HUES64 (cell line): ENCODE data around the gene ANKRD42.
"Not testable (repeated sequence)": the region's sequence is repeated elsewhere in the genome, so short reads cannot be mapped to it uniquely, and the experiment has no call there.

Source experiments
- H3K27ac ChIP-seq: 2 replicates; pipeline ENCODE4 v1.7.0; 2013; ENCODE audit warnings: low read depth, low read length, inconsistent platforms
- H3K27me3 ChIP-seq: 2 replicates; pipeline ENCODE4 v1.6.1; 2013; ENCODE audit warnings: mild to moderate bottlenecking, low read length; ENCODE audit not compliant: insufficient read depth
- H3K36me3 ChIP-seq: 2 replicates; pipeline ENCODE4 v1.6.1; 2013; ENCODE audit warnings: mild to moderate bottlenecking, low read length; ENCODE audit not compliant: insufficient read depth
- H3K4me1 ChIP-seq: 2 replicates; pipeline ENCODE4 v1.6.1; 2013; ENCODE audit warnings: mild to moderate bottlenecking, low read length, moderate library complexity; ENCODE audit not compliant: insufficient read depth
- H3K4me3 ChIP-seq: 2 replicates; pipeline ENCODE4 v1.5.1; 2013; ENCODE audit warnings: mild to moderate bottlenecking, low read length, moderate library complexity
- H3K9ac ChIP-seq: 2 replicates; pipeline ENCODE4 v1.6.1; 2013; ENCODE audit warnings: mild to moderate bottlenecking, low read depth, low read length
- H3K9me3 ChIP-seq: 2 replicates; pipeline ENCODE4 v1.6.1; 2013; ENCODE audit warnings: low read depth, low read length; ENCODE audit not compliant: insufficient read depth
- WGBS: fragments of 150-250, 120-280 bp; methylation state at CpG from one replicate; pipeline ENCODE4 v1.1.7; 2013; ENCODE audit warnings: missing lambda C conversion rate; 5-methylcytosine and 5-hydroxymethylcytosine counted together

ANKRD42 gene

DNA sequence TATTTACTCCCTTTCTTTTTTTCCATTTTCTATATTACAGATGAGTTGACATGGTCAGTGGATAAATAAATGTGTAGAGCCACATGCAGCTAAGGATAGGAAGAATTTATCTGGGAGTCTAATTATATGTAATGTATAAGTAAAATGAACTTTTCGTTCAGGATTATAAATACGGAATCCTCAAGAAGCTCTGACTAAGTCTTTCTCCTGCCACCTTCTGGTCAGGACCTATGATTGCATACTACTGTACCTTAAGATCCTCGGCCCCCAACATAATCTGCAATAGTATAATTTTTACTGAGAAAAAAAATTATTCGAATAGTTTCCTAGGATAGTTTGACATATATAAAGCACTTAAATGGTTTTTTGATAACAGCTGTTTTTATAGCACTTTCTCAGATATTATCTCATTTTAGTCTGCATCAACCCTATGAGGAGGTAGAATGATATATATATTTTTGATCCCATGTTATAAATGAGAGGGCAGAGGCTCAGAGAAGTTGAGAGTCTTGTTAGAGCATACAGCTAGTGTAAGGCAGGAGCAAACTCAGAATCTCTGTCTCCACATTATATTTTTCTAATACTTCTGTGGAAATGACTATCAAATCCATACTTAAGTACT, 56.6 kb downstream of the ANKRD42 start:
- 49% methylated on average over 2 of the region's 4 CpGs for WGBS
- H3K9me3 ChIP-seq, result no peaks in the 10 kb centered on the region
- no peaks in the 10 kb centered on the region for H3K36me3 ChIP-seq
- H3K9ac ChIP-seq, result no peak overlapping the region
- H3K27ac ChIP-seq, result no peak overlapping the region
- no peaks in the 10 kb centered on the region for H3K27me3 ChIP-seq
- H3K4me1 ChIP-seq, result no peaks in the 10 kb centered on the region
- H3K4me3 ChIP-seq, result no peak overlapping the region

DNA sequence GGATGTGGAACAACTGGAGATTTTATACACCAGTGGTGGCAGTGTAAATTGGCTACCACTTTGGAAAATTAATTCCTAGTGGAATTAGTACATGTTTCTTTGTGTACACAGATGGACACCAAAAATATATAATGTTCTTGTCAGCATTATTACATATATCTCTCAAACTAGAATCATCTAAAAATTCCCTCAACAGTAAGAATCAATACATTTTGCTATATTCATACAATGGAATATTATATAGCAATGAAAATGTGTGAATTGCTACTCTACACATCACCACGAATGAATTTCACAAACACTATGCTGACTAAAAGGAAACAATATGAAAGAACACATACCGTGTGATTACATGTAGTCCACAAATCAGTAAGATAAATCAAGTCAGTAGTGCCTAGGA, 58.8 kb downstream of the ANKRD42 start:
- H3K27ac ChIP-seq, result no peak overlapping the region
- H3K4me3 ChIP-seq, result no peak overlapping the region
- 89% methylated on average over 2 of the region's 2 CpGs for WGBS
- H3K4me1 ChIP-seq, result no peaks in the 10 kb centered on the region
- no peaks in the 10 kb centered on the region for H3K9me3 ChIP-seq
- no peak overlapping the region for H3K9ac ChIP-seq
- peaks cover under 1% of the 10 kb centered on the region; the same call in 1 of the 2 replicates for H3K36me3 ChIP-seq
- no peaks in the 10 kb centered on the region for H3K27me3 ChIP-seq

DNA sequence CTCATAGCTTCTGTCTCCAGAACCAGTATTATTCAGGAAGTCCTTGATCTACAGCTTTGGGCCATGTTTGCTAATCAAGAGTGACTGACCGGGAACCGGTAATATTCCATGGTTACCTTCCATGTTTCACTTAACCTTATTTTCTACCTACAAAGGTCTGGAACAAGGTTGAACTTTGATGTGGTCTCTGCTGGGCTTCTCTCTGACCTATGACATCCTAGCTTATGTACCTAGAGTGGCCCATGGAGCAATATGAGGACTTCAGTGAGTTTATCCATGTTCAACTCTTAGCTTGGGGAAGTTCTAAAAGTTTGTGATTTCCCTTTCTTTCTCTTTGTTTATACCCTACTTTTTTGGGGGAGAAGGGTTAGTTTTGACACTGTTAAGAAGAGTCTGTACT, 59.4 kb downstream of the ANKRD42 start:
- Histone ChIP-seq H3K9ac (no peak overlapping the region), H3K4me1 (no peaks in the 10 kb centered on the region), H3K4me3 (no peak overlapping the region), H3K9me3 (no peaks in the 10 kb centered on the region), H3K36me3 (peaks cover 7% of the 10 kb centered on the region), H3K27ac (no peak overlapping the region), H3K27me3 (no peaks in the 10 kb centered on the region)
- WGBS, result 96% methylated on average over 2 of the region's 2 CpGs

DNA sequence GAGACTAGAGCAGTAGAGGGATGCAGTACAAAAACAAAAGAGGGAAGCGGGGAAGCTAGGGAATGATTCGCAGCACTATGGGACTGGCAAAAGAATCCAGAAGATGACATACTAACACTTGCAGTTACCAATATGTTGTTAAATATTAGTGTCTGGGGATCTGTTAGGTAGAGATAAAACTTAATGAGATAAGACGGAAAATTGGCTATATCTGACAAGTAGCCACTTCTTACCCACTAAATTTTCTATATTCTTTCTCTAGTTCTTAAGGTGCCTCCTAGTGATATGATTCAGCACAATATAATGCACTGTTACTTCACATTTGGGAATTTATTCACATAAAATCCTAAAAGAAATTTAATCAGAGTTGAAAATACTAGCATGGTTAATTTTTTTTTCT, 61.9 kb downstream of the ANKRD42 start:
- H3K4me1 ChIP-seq, result no peaks in the 10 kb centered on the region
- H3K36me3 ChIP-seq, result peaks cover 22% of the 10 kb centered on the region
- no peaks in the 10 kb centered on the region for H3K9me3 ChIP-seq
- no peaks in the 10 kb centered on the region for H3K27me3 ChIP-seq
- no peak overlapping the region for H3K27ac ChIP-seq
- H3K4me3 ChIP-seq, result no peak overlapping the region
- 99% methylated on average over 3 of the region's 3 CpGs for WGBS
- no peak overlapping the region for H3K9ac ChIP-seq

GRCh38 chr11:83256602-83257340, 63.3 kb downstream of the ANKRD42 start:
- Histone ChIP-seq H3K9me3 (no peaks in the 10 kb centered on the region), H3K4me3 (no peak overlapping the region), H3K4me1 (no peaks in the 10 kb centered on the region), H3K27ac (no peak overlapping the region), H3K36me3 (peaks cover 34% of the 10 kb centered on the region), H3K9ac (no peak overlapping the region), H3K27me3 (no peaks in the 10 kb centered on the region)
- WGBS, result 93% methylated on average over 3 of the region's 3 CpGs

- Histone ChIP-seq H3K27me3 (no peaks in the 10 kb centered on the region), H3K4me1 (no peaks in the 10 kb centered on the region), H3K9me3 (no peaks in the 10 kb centered on the region), H3K36me3 (peaks cover 44% of the 10 kb centered on the region), H3K4me3 (no peak overlapping the region), H3K27ac (no peak overlapping the region), H3K9ac (no peak overlapping the region)
- 96% methylated on average over 3 of the region's 3 CpGs for WGBS
Observed at GRCh38 chr11:83257761-83258168, 64.3 kb downstream of the ANKRD42 start.

GRCh38 chr11:83259559-83259958, 66.0 kb downstream of the ANKRD42 start:
- Histone ChIP-seq H3K36me3 (peaks cover 61% of the 10 kb centered on the region), H3K4me3 (no peak overlapping the region), H3K4me1 (no peaks in the 10 kb centered on the region), H3K27me3 (no peaks in the 10 kb centered on the region), H3K27ac (no peak overlapping the region), H3K9me3 (no peaks in the 10 kb centered on the region), H3K9ac (no peak overlapping the region)
- 100% methylated on average over 1 of the region's 1 CpG for WGBS

GRCh38 chr11:83265331-83265730, 71.8 kb downstream of the ANKRD42 start:
- WGBS, result no CpG with 5 or more reads among the region's 1 CpG
- Histone ChIP-seq H3K9me3 (no peaks in the 10 kb centered on the region), H3K27me3 (no peaks in the 10 kb centered on the region), H3K36me3 (peaks cover 56% of the 10 kb centered on the region), H3K27ac (no peak overlapping the region), H3K9ac (no peak overlapping the region), H3K4me3 (no peak overlapping the region), H3K4me1 (no peaks in the 10 kb centered on the region)

DNA sequence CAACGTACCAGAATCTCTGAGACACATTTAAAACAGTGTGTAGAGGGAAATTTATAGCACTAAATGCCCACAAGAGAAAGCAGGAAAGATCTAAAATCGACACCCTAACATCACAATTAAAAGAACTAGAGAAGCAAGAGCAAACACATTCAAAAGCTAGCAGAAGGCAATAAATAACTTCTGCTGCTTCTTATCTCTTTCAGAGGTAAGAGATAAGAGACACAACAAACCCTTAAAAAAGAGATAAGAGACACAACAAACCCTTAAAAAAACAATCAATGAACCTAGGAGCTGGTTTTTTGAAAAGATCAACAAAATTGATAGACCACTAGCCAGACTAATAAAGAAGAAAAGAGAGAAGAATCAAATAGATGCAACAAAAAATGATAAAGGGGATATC, 75.6 kb downstream of the ANKRD42 start:
- not testable (repeated sequence) for H3K4me1 ChIP-seq, H3K9ac ChIP-seq, H3K27ac ChIP-seq, H3K4me3 ChIP-seq, H3K9me3 ChIP-seq, H3K27me3 ChIP-seq
- no CpG with 5 or more reads among the region's 2 CpGs for WGBS
- H3K36me3 ChIP-seq, result peaks cover 47% of the 10 kb centered on the region

DNA sequence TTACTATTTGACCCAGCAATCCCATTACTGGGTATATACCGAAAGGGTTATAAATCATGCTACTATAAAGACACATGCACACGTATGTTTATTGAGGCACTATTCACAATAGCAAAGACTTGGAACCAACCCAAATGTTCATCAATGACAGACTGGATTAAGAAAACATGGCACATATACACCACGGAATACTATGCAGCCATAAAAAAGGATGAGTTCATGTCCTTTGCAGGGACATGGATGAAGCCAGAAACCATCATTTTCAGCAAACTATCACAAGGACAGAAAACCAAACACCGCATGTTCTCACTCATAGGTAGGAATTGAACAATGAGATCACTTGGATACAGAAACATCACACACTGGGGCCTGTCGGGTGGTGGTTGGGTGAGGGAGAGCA, 78.2 kb downstream of the ANKRD42 start:
- not testable (repeated sequence) for H3K4me1 ChIP-seq, H3K27me3 ChIP-seq, H3K4me3 ChIP-seq, H3K9me3 ChIP-seq, H3K9ac ChIP-seq, H3K27ac ChIP-seq
- peaks cover 53% of the 10 kb centered on the region for H3K36me3 ChIP-seq
- 97% methylated on average over 4 of the region's 5 CpGs for WGBS

DNA sequence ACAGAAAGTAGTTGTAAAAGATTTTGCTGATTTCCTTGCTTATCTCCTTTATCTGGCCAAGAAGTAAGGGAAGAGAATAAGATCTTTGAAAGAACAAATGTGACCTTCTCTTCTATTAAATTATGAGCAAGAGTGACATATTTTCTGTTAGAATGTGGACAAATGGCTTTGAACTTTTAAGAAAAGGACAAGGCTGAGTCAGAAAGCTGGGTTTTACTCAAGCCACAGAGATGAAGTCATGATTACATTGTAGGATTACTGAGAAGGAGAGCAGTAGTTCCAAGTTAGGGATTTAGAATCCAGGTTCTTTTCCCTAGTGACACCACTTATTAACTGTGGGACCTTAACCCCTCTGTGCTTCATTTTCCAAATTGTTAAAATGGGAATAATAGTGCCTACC, 79.1 kb downstream of the ANKRD42 start:
- H3K9ac ChIP-seq, result no peak overlapping the region
- H3K27me3 ChIP-seq, result no peaks in the 10 kb centered on the region
- peaks cover 62% of the 10 kb centered on the region for H3K36me3 ChIP-seq
- no peak overlapping the region for H3K4me3 ChIP-seq
- no peaks in the 10 kb centered on the region for H3K4me1 ChIP-seq
- peaks cover 5% of the 10 kb centered on the region; the same call in 1 of the 2 replicates for H3K9me3 ChIP-seq
- no peak overlapping the region for H3K27ac ChIP-seq
